Ovary (tissue), 9 donors: ENCODE measurements around the gene PLTP. TPM values are rescaled to one million over a fixed set of nuclear protein-coding genes. Genes with fewer than 3 reads are reported as not detected.

Source experiments
- DNase-seq, 5 donors: peaks; one replicate each; pipeline ENCODE4 v3.0.0-alpha.2; 2019 to 2020
- H3K27ac ChIP-seq, 2 donors: fragments of 200-600 bp; one replicate each; pipeline versions ENCODE4 v1.5.1 to v1.8.0; 2019 to 2022
- H3K27me3 ChIP-seq: fragments of 200-600 bp; one replicate; pipeline ENCODE4 v1.8.0; 2022
- H3K36me3 ChIP-seq: fragments of 200-600 bp; sonication (generic); one replicate; pipeline ENCODE4 v1.5.1; 2019
- H3K4me1 ChIP-seq: one replicate; pipeline ENCODE4 v1.8.1; 2013; ENCODE audit warnings: mild to moderate bottlenecking, moderate library complexity; ENCODE audit not compliant: insufficient read depth
- H3K4me3 ChIP-seq: fragments of 200-600 bp; sonication (generic); one replicate; pipeline ENCODE4 v1.5.1; 2017
- H3K9me3 ChIP-seq, 2 donors: fragments of 200-600 bp in 1 of 2; sonication (generic) in 1 of 2; one replicate each; pipeline versions ENCODE4 v1.5.1 to v1.8.1; 2013 to 2019; ENCODE audit warnings: mild to moderate bottlenecking in 1 of 2, moderate library complexity in 1 of 2
- CTCF ChIP-seq, 3 donors: fragments of 450-650 bp in 2 of 3; fragments of 200-600 bp in 1 of 3; IDR thresholded peaks; one replicate each; pipeline versions ENCODE4 v1.5.1 to v1.8.0; 2016 to 2022; ENCODE audit warnings: antibody characterized with exemption in 3 of 3, mild to moderate bottlenecking in 1 of 3
- EP300 ChIP-seq: sonication (generic); formaldehyde crosslinking; IDR thresholded peaks from one replicate; pipeline ENCODE4 v1.6.1; 2017; ENCODE audit warnings: antibody characterized with exemption
- POLR2A ChIP-seq: fragments of 450-650 bp; IDR thresholded peaks from one replicate; pipeline ENCODE4 v1.6.1; 2017; ENCODE audit warnings: antibody characterized with exemption, mild to moderate bottlenecking, moderate library complexity
- WGBS, 3 donors: extraction: QIAGEN DNeasy Blood & Tissue Kit in 1 of 3; methylation state at CpG; one replicate each; pipeline versions ENCODE4 v1.1.5 to v1.1.7; 2013 to 2017; 5-methylcytosine and 5-hydroxymethylcytosine counted together
- intact Hi-C, 4 donors: fragments of 100-400 bp; cut with DNase I; formaldehyde crosslinking; loops; one replicate each; pipeline versions ENCODE4 v1.11.0 to v1.15.1; 2022 to 2023
- polyA plus RNA-seq, 2 donors: library from polyadenylated mRNA; stranded (reverse); fragments of 200-250 nt in 1 of 2; fragments of 350-450 nt in 1 of 2; fragmentation: Illumina TruSeq in 1 of 2; extraction: RNeasy Lipid Tissue Mini Kit (QIAGEN cat#74804) in 1 of 2; gene quantifications; one replicate each; pipeline ENCODE4 v1.2.3, GENCODE V29; 2013 to 2014
- total RNA-seq, 7 donors: library from RNA; depleted of rRNA in 2 of 7; stranded (reverse); fragments of >200 nt in 2 of 7; fragmentation: NEBNext Ultra II Directional in 3 of 7; extraction: Animal tissue kit (Norgen Biotek cat#: 25700) in 3 of 7; gene quantifications; one replicate each; pipeline versions ENCODE4 v1.1.0 to v1.2.4, GENCODE V29; 2016 to 2023
- donor health status: DM: no; HTN: no; CAD: no; lungs with moderate emphysema.
- donor health status: DM: no; HTN: no; CAD: no.
- donor health status: Bipolar disorder and iron deficiency.
- donor health status: DM: yes; HTN: yes; CAD: no.
- donor health status: DM: no; HTN: no; CAD: no.
- donor health status: DM: yes; HTN: yes; CAD: no.

Gene PLTP
- total and polyA plus RNA-seq, 9 donors = 83.5 to 266 (median 138) TPM

DNA sequence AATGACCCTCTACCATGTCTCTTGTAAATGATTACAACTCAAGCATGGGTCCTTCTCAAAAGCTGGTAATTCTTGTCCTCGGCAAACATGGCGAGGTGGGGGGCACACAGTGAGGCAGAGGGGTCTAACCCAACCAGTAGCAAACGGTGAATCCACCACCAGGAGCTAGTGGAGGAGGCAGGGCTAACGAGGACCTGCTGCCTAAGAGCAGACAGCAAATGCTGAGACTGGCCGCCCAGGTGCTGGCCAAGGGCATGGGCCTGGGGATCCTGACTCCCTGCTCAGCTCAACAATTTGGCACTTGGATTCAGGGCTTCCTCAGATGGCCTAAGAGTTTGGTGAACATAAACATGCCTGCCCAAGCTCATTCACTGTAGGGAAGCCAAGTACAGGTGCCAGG lies 40.9 kb upstream of the PLTP start:
- no peaks in the 10 kb centered on the region for H3K36me3 ChIP-seq
- no peak for TF ChIP-seq EP300
- no peak for TF ChIP-seq CTCF (IDR thresholded peaks at IDR 0.05)
- no peak for TF ChIP-seq POLR2A
- no peaks in the 10 kb centered on the region for H3K9me3 ChIP-seq
- no peaks in the 10 kb centered on the region for H3K4me1 ChIP-seq
- no peaks in the 10 kb centered on the region for H3K27me3 ChIP-seq
- H3K4me3 ChIP-seq = no peak overlapping the region
- H3K27ac ChIP-seq = no peak overlapping the region
- no peak for DNase-seq
- intact Hi-C loops = loop anchor here in 2 of 4 donors (5.0 kb wide), 2 partner anchors 131 to 546 kb away; partner anchors contain the start of gene DBNDD2 (in 1 of the 2)
- WGBS, 3 donors = 88 to 96% (median 92%) methylated on average over 5 of the region's 5 CpGs

GRCh38 chr20:45951925-45952834 lies 40.2 kb upstream of the PLTP start:
- no peaks in the 10 kb centered on the region for H3K27me3 ChIP-seq
- no peaks in the 10 kb centered on the region for H3K4me1 ChIP-seq
- peak in 1 of 5 donors; percentile 17 for DNase-seq
- WGBS, 3 donors = 85 to 88% (median 87%) methylated on average over 19 of the region's 19 CpGs
- H3K27ac ChIP-seq = no peak overlapping the region
- H3K4me3 ChIP-seq = no peak overlapping the region
- intact Hi-C loops = loop anchor here in 2 of 4 donors (5.0 kb wide), 2 partner anchors 130 to 545 kb away; partner anchors contain the start of gene DBNDD2 (in 1 of the 2)
- TF ChIP-seq POLR2A = no peak
- no peak for TF ChIP-seq EP300
- TF ChIP-seq CTCF (IDR thresholded peaks at IDR 0.05) = no peak
- H3K36me3 ChIP-seq = no peaks in the 10 kb centered on the region
- no peaks in the 10 kb centered on the region for H3K9me3 ChIP-seq

- no peaks in the 10 kb centered on the region for H3K27me3 ChIP-seq
- no peak overlapping the region for H3K4me3 ChIP-seq
- peak in 1 of 5 donors; percentile 20 for DNase-seq
- 83 to 94% (median 85%) methylated on average over 9 of the region's 9 CpGs for WGBS, 3 donors
- intact Hi-C loops = loop anchor here in 2 of 4 donors (5.0 kb wide), 2 partner anchors 128 to 543 kb away; partner anchors contain the start of gene DBNDD2 (in 1 of the 2)
- TF ChIP-seq POLR2A (peak; percentile 10), CTCF (IDR thresholded peaks at IDR 0.05) (no peak), EP300 (no peak)
- H3K27ac ChIP-seq = no peak overlapping the region
- H3K9me3 ChIP-seq = no peaks in the 10 kb centered on the region
- no peaks in the 10 kb centered on the region for H3K36me3 ChIP-seq
- peaks cover 15% of the 10 kb centered on the region for H3K4me1 ChIP-seq
These were observed 38.3 kb upstream of the PLTP start for GRCh38 chr20:45950330-45950646.

- DNase-seq = peak in 2 of 5 donors; percentile 41 to 49
- Histone ChIP-seq H3K4me1 (peaks cover 16% of the 10 kb centered on the region), H3K4me3 (no peak overlapping the region), H3K36me3 (no peaks in the 10 kb centered on the region), H3K27me3 (no peaks in the 10 kb centered on the region), H3K27ac (peak overlapping the region in 1 of 2 donors; percentile 13), H3K9me3 (no peaks in the 10 kb centered on the region)
- TF ChIP-seq CTCF (IDR thresholded peaks at IDR 0.05) (no peak), POLR2A (no peak), EP300 (no peak)
- 67 to 78% (median 67%) methylated on average over 13 of the region's 13 CpGs for WGBS, 3 donors
- intact Hi-C loops = loop anchor here (5.0 to 10.0 kb wide), 4 partner anchors 57 to 542 kb away; partner anchors contain the start of genes CTSA (in 1 of the 4), DBNDD2 (in 1 of the 4), NEURL2 (in 1 of the 4) and SPATA25 (in 1 of the 4)
These were observed 37.8 kb upstream of the PLTP start for GRCh38 chr20:45949542-45950329.
